CD14-positive monocyte (primary cell): ENCODE measurements around the gene CNTN1. TPM values are rescaled to one million over a fixed set of nuclear protein-coding genes. Genes with fewer than 3 reads are reported as not detected.

ENCODE experiments used
- DNase-seq, 3 donors: peaks; one replicate each; pipeline ENCODE4 v3.0.0-alpha.2; 2011 to 2022
- H2AFZ ChIP-seq: 2 replicates; pipeline ENCODE4 v1.6.0; 2012; ENCODE audit warnings: mild to moderate bottlenecking, low read depth, low read length, inconsistent platforms; ENCODE audit not compliant: insufficient read depth, poor library complexity, severe bottlenecking
- H3K27ac ChIP-seq, 2 donors: 1 replicate in 1 of 2; 2 replicates in 1 of 2; pipeline ENCODE4 v1.5.1; 2012 to 2013; ENCODE audit warnings: low read length in 2 of 2, control low read depth in 1 of 2, inconsistent platforms in 1 of 2, low read depth in 1 of 2, mild to moderate bottlenecking in 1 of 2
- H3K27me3 ChIP-seq, 2 donors: one replicate each; pipeline versions ENCODE4 v1.6.0 to v1.6.1; 2011 to 2013; ENCODE audit warnings: low read length in 2 of 2; ENCODE audit not compliant: control insufficient read depth in 2 of 2, insufficient read depth in 2 of 2
- H3K36me3 ChIP-seq, 2 donors: replicated peaks in 1 of 2; 1 replicate in 1 of 2; 2 replicates in 1 of 2; pipeline versions ENCODE4 v1.5.1 to v1.6.1; 2012 to 2013; ENCODE audit warnings: low read length in 2 of 2, control low read depth in 1 of 2, inconsistent platforms in 1 of 2, mild to moderate bottlenecking in 1 of 2; ENCODE audit not compliant: insufficient read depth in 2 of 2, control insufficient read depth in 1 of 2
- H3K4me1 ChIP-seq, 2 donors: 1 replicate in 1 of 2; 2 replicates in 1 of 2; pipeline versions ENCODE4 v1.5.1 to v1.6.1; 2012 to 2013; ENCODE audit warnings: low read length in 2 of 2, control low read depth in 1 of 2, inconsistent platforms in 1 of 2, mild to moderate bottlenecking in 1 of 2, moderate library complexity in 1 of 2; ENCODE audit not compliant: insufficient read depth in 2 of 2, control insufficient read depth in 1 of 2
- H3K4me2 ChIP-seq: replicated peaks from 2 replicates; pipeline ENCODE3; 2012; ENCODE audit warnings: low read length, moderate library complexity, mild to moderate bottlenecking; ENCODE audit not compliant: poor library complexity, severe bottlenecking; ENCODE audit errors: extremely low read depth
- H3K4me3 ChIP-seq, 3 experiments: fragments of 200-600 bp in 1 of 3; sonication (generic) in 1 of 3; replicated peaks in 1 of 3; 1 replicate in 2 of 3; 2 replicates in 1 of 3; pipeline ENCODE4 v1.5.1; 2011 to 2013; ENCODE audit warnings: low read length in 3 of 3, mild to moderate bottlenecking in 3 of 3, control low read depth in 2 of 3, low read depth in 2 of 3, inconsistent platforms in 1 of 3, moderate library complexity in 1 of 3
- H3K79me2 ChIP-seq: 2 replicates; pipeline ENCODE4 v1.6.0; 2012; ENCODE audit warnings: mild to moderate bottlenecking, control low read depth, inconsistent platforms, low read length, moderate library complexity; ENCODE audit not compliant: insufficient read depth
- H3K9ac ChIP-seq: 2 replicates; pipeline ENCODE4 v1.6.0; 2017; ENCODE audit warnings: low read length, mild to moderate bottlenecking; ENCODE audit not compliant: insufficient read depth, poor library complexity, severe bottlenecking
- H3K9me3 ChIP-seq, 2 donors: replicated peaks in 1 of 2; 1 replicate in 1 of 2; 2 replicates in 1 of 2; pipeline versions ENCODE4 v1.5.1 to v1.6.1; 2012 to 2013; ENCODE audit warnings: low read length in 2 of 2, control low read depth in 1 of 2; ENCODE audit not compliant: control insufficient read depth in 1 of 2, insufficient read depth in 1 of 2
- H4K20me1 ChIP-seq: 2 replicates; pipeline ENCODE4 v1.6.0; 2012; ENCODE audit warnings: mild to moderate bottlenecking, low read length, control low read depth, moderate library complexity; ENCODE audit not compliant: insufficient read depth
- H3K27ac Mint-ChIP-seq, 7 donors: one replicate each; pipeline ENCODE4 v1.8.0; 2020; ENCODE audit warnings: mild to moderate bottlenecking in 7 of 7, mixed read lengths in 7 of 7, moderate library complexity in 6 of 7, inconsistent platforms in 2 of 7
- H3K27me3 Mint-ChIP-seq, 3 donors: one replicate each; pipeline ENCODE4 v1.8.0; 2021 to 2022; ENCODE audit warnings: low read depth in 3 of 3, mild to moderate bottlenecking in 3 of 3, mixed read lengths in 3 of 3, moderate library complexity in 3 of 3, inconsistent platforms in 1 of 3
- H3K36me3 Mint-ChIP-seq, 2 donors: one replicate each; pipeline ENCODE4 v1.8.0; 2020; ENCODE audit warnings: mixed read lengths in 2 of 2, inconsistent platforms in 1 of 2, mild to moderate bottlenecking in 1 of 2
- H3K4me1 Mint-ChIP-seq: one replicate; pipeline ENCODE4 v1.8.0; 2020; ENCODE audit warnings: mild to moderate bottlenecking, mixed read lengths
- H3K4me3 Mint-ChIP-seq, 2 donors: one replicate each; pipeline ENCODE4 v1.8.0; 2020; ENCODE audit warnings: mild to moderate bottlenecking in 2 of 2, mixed read lengths in 2 of 2, moderate library complexity in 1 of 2
- H3K9me3 Mint-ChIP-seq, 7 donors: one replicate each; pipeline ENCODE4 v1.8.0; 2020 to 2022; ENCODE audit warnings: mixed read lengths in 7 of 7, mild to moderate bottlenecking in 6 of 7, moderate library complexity in 6 of 7, inconsistent platforms in 2 of 7
- CTCF ChIP-seq: fragments of 200-600 bp; IDR thresholded peaks from one replicate; pipeline ENCODE4 v1.8.0; 2022; ENCODE audit warnings: antibody characterized with exemption, mild to moderate bottlenecking
- WGBS: methylation state at CpG from one replicate; pipeline ENCODE4 v1.1.5; 2013; ENCODE audit warnings: missing lambda C conversion rate; ENCODE audit not compliant: insufficient coverage; 5-methylcytosine and 5-hydroxymethylcytosine counted together
- intact Hi-C, 2 donors: fragments of 100-400 bp; cut with micrococcal nuclease; formaldehyde crosslinking; loops; one replicate each; pipeline versions ENCODE4 v1.15.0 to v1.15.1; 2023
- polyA plus RNA-seq, 3 donors: library from polyadenylated mRNA; depleted of rRNA in 1 of 3; unstranded in 2 of 3; stranded (reverse) in 1 of 3; fragments of 300-500 nt in 2 of 3; fragments of >200 nt in 1 of 3; fragmentation: Illumina TruSeq in 2 of 3; gene quantifications; 1 replicate in 2 of 3; 2 replicates in 1 of 3; pipeline ENCODE4 v1.2.3, GENCODE V29; 2012 to 2021

CNTN1 gene
- polyA plus RNA-seq, 3 donors, result not detected

GRCh38 chr12:41106315-41106714, 414.1 kb downstream of the CNTN1 start:
- no peak overlapping the region for H2AFZ ChIP-seq
- no peak overlapping the region for H3K27ac ChIP-seq
- DNase-seq, result no peak
- Mint-ChIP-seq H3K27ac (peak overlapping the region in 1 of 7 donors; percentile 12), H3K4me1 (no peaks in the 10 kb centered on the region), H3K4me3 (no peak overlapping the region), H3K9me3 (peaks cover 0 to 5% (median 0%) of the 10 kb centered on the region in 7 donors), H3K27me3 (peaks cover 0 to 1% (median 0%) of the 10 kb centered on the region in 3 donors), H3K36me3 (no peaks in the 10 kb centered on the region)
- no peaks in the 10 kb centered on the region for H3K36me3 ChIP-seq
- no peaks in the 10 kb centered on the region for H4K20me1 ChIP-seq
- no peaks in the 10 kb centered on the region for H3K79me2 ChIP-seq
- TF ChIP-seq CTCF, result no peak
- intact Hi-C loops, result no loop called here
- H3K27me3 ChIP-seq, result no peaks in the 10 kb centered on the region
- 83% methylated on average over 3 of the region's 3 CpGs for WGBS
- H3K4me1 ChIP-seq, result no peaks in the 10 kb centered on the region
- H3K4me3 ChIP-seq, result no peak overlapping the region
- no peak overlapping the region for H3K4me2 ChIP-seq
- no peak overlapping the region for H3K9ac ChIP-seq
- H3K9me3 ChIP-seq, result no peaks in the 10 kb centered on the region

DNA sequence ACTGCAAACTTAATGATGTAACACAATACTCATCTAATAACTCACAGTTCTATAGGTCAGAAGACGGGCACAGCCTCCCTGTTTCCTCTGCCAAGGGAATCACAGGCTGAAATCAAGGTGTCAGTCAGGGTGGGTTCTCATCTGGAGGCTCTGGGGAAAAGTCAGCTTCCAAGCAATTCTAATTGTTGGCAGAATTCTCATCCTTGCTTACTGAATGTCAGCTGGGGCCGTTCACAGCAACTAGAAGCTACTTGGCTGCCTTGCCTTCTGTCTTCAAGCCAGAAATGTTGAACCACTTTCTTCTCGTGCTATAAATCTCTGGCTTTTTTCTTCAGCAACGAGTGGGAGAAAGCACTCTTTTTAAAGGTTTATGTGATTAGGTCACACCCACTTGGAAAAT, 415.8 kb downstream of the CNTN1 start:
- H4K20me1 ChIP-seq, result no peaks in the 10 kb centered on the region
- no peak overlapping the region for H3K9ac ChIP-seq
- DNase-seq, result no peak
- no peak overlapping the region for H3K4me2 ChIP-seq
- H3K9me3 Mint-ChIP-seq, result peaks cover 0 to 5% (median 1%) of the 10 kb centered on the region in 7 donors
- H3K36me3 ChIP-seq, result no peaks in the 10 kb centered on the region
- no peak overlapping the region for H3K27ac Mint-ChIP-seq
- no peak overlapping the region for H3K27ac ChIP-seq
- WGBS, result 100% methylated on average over 1 of the region's 4 CpGs
- no peaks in the 10 kb centered on the region for H3K36me3 Mint-ChIP-seq
- peaks cover 0 to 1% (median 0%) of the 10 kb centered on the region in 3 donors for H3K27me3 Mint-ChIP-seq
- no peak for TF ChIP-seq CTCF
- no peaks in the 10 kb centered on the region for H3K9me3 ChIP-seq
- H3K4me1 Mint-ChIP-seq, result no peaks in the 10 kb centered on the region
- no peak overlapping the region for H2AFZ ChIP-seq
- intact Hi-C loops, result no loop called here
- no peaks in the 10 kb centered on the region for H3K79me2 ChIP-seq
- no peaks in the 10 kb centered on the region for H3K4me1 ChIP-seq
- H3K4me3 Mint-ChIP-seq, result no peak overlapping the region
- no peak overlapping the region for H3K4me3 ChIP-seq
- H3K27me3 ChIP-seq, result no peaks in the 10 kb centered on the region
